ENCODE results near the gene VAT1L.

GRCh38 chr16:77761204-77761603, 27.2 kb upstream of the VAT1L start:
- TF ChIP-seq, protein P1, sequence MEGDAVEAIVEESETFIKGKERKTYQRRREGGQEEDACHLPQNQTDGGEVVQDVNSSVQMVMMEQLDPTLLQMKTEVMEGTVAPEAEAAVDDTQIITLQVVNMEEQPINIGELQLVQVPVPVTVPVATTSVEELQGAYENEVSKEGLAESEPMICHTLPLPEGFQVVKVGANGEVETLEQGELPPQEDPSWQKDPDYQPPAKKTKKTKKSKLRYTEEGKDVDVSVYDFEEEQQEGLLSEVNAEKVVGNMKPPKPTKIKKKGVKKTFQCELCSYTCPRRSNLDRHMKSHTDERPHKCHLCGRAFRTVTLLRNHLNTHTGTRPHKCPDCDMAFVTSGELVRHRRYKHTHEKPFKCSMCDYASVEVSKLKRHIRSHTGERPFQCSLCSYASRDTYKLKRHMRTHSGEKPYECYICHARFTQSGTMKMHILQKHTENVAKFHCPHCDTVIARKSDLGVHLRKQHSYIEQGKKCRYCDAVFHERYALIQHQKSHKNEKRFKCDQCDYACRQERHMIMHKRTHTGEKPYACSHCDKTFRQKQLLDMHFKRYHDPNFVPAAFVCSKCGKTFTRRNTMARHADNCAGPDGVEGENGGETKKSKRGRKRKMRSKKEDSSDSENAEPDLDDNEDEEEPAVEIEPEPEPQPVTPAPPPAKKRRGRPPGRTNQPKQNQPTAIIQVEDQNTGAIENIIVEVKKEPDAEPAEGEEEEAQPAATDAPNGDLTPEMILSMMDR (IDR thresholded peaks at IDR 0.05), result no peak
- TF ChIP-seq POLR2A (IDR thresholded peaks at IDR 0.05), result no peak

Measured in Peyer's patch (tissue), 4 donors.